ENCODE results near the gene FLVCR1. TPM values are rescaled to one million over a fixed set of nuclear protein-coding genes. Genes with fewer than 3 reads are reported as not detected.

The FLVCR1 gene
- total and polyA plus RNA-seq, 2 donors (not counting 3 experiments of a cell fraction or from before 2014, with no cell fraction given), result 3.2 to 11.9 TPM

GRCh38 chr1:212873518-212873917 is 15.4 kb downstream of the FLVCR1 start:
- CTCF ChIA-PET, result interaction anchor here (0.6 kb wide), 1 partner anchor 20 kb away, joined by 3 read pairs; no protein-coding TSS in a partner anchor

More at GRCh38 chr1:212873518-212873917, 15.4 kb downstream of the FLVCR1 start:
- Histone ChIP-seq H3K9me3 (replicated peaks; ENCODE audit: control insufficient read depth, insufficient read depth, low read length) (no peaks in the 10 kb centered on the region), H3K36me3 (ENCODE audit: control insufficient read depth in 2 of 2, extremely low read depth in 1 of 2, insufficient read depth in 2 of 2, low read length in 2 of 2) (peaks cover 0 to 6% of the 10 kb centered on the region in 2 experiments), H3K27ac (ENCODE audit: insufficient read depth, low read depth, low read length) (no peak overlapping the region), H3K4me3 (replicated peaks in 1 of 3; ENCODE audit: insufficient read depth in 1 of 3, low read depth in 1 of 3, low read length in 3 of 3) (no peak overlapping the region), H3K4me2 (ENCODE audit: insufficient read depth, low read length) (no peak overlapping the region), H3K9me1 (replicated peaks; ENCODE audit: control insufficient read depth, extremely low read depth, insufficient read depth, low read length) (no peaks in the 10 kb centered on the region), H4K20me1 (replicated peaks; ENCODE audit: control insufficient read depth, extremely low read depth, insufficient read depth, low read length) (no peaks in the 10 kb centered on the region), H3K79me2 (ENCODE audit: control insufficient read depth, insufficient read depth, low read length) (no peaks in the 10 kb centered on the region), H3K9ac (replicated peaks; ENCODE audit: extremely low read depth, insufficient read depth, low read length) (no peak overlapping the region), H3K4me1 (ENCODE audit: control insufficient read depth, extremely low read depth, insufficient read depth, low read length) (no peaks in the 10 kb centered on the region), H2AFZ (ENCODE audit: low read depth, low read length) (no peak overlapping the region), H3K27me3 (ENCODE audit: control insufficient read depth in 2 of 2, insufficient read depth in 2 of 2, low read length in 2 of 2) (no peaks in the 10 kb centered on the region)
- POLR2A ChIA-PET, result no interaction called here
- dilution Hi-C loops (cut with MboI; ENCODE audit: extremely low pct_ligation_motif_present, low sequenced_read_pairs) (no loop called here), intact Hi-C loops (cut with micrococcal nuclease) (no loop called here)
- no peak for TF ChIP-seq CTCF (IDR thresholded peaks at IDR 0.05; ENCODE audit: extremely low read depth in 1 of 2, insufficient read depth in 1 of 2, low read depth in 1 of 2, low read length in 2 of 2)
- TF ChIP-seq JUN (IDR thresholded peaks at IDR 0.05; ENCODE audit: borderline replicate concordance, insufficient read depth, insufficient read length, low read depth), result no peak
- TF ChIP-seq POLR2AphosphoS5 (IDR thresholded peaks at IDR 0.05; ENCODE audit: insufficient read depth, low read depth, low read length), result no peak
- TF ChIP-seq GATA2 (IDR thresholded peaks at IDR 0.05; ENCODE audit: insufficient read depth, insufficient read length, low read depth, low read length), result no peak
- no peak for TF ChIP-seq MYC (IDR thresholded peaks at IDR 0.05; ENCODE audit: low read depth, low read length)
- TF ChIP-seq POLR2A (IDR thresholded peaks at IDR 0.05; ENCODE audit: low read depth, low read length), result no peak
- no peak for TF ChIP-seq FOS (IDR thresholded peaks at IDR 0.05; ENCODE audit: borderline replicate concordance, insufficient read depth, low read length)
- no peak for TF ChIP-seq EZH2 (IDR thresholded peaks at IDR 0.05; ENCODE audit: borderline replicate concordance, low read depth, low read length, severe bottlenecking)
- FAIRE-seq (no peak), DNase-seq (ENCODE audit: low read depth, low spot score) (no peak)
- no TSS peak for BruUV-seq (replicated peaks)
